Measurements from ENCODE around the gene LRRC19.

Gene LRRC19

GRCh38 chr9:26946753-26947727 is 58.4 kb downstream of the LRRC19 start, which contains the start of gene PLAA:
TSS of gene PLAA (minus strand) at chr9:26947242. CDS start at chr9:26947045, 197 bp downstream.
- peak within 1 kb of the TSS; percentile 98 for H3K27ac ChIP-seq
- TF ChIP-seq CTCF (conservative IDR thresholded peaks at IDR 0.05) = peak; percentile 52; the same call in 1 of the 2 replicates

GRCh38 chr9:26945591-26945990 is 59.9 kb downstream of the LRRC19 start:
- TF ChIP-seq CTCF (conservative IDR thresholded peaks at IDR 0.05) = no peak
- peak overlapping the region; percentile 98; the same call in 1 of the 2 replicates for H3K27ac ChIP-seq
